Trophoblast cell (in vitro differentiated cells and primary cell): ENCODE measurements around the gene DIO1.
A peak's percentile ranks its signal among the peaks of the same experiment; 100 is the strongest.

Experiments used
- DNase-seq, 2 donors: peaks; one replicate each; pipeline ENCODE4 v3.0.0-alpha.2; 2016
- H2AFZ ChIP-seq: 2 replicates; pipeline ENCODE4 v1.6.1; 2013; ENCODE audit warnings: low read length, moderate library complexity, mild to moderate bottlenecking; ENCODE audit not compliant: insufficient read depth, poor library complexity
- H2AK5ac ChIP-seq: 2 replicates; pipeline ENCODE4 v1.6.1; 2013; ENCODE audit warnings: mild to moderate bottlenecking, low read length
- H2BK120ac ChIP-seq: 2 replicates; pipeline ENCODE4 v1.6.1; 2013; ENCODE audit warnings: low read length, mild to moderate bottlenecking, moderate library complexity; ENCODE audit not compliant: insufficient read depth, poor library complexity
- H2BK12ac ChIP-seq: 2 replicates; pipeline ENCODE4 v1.6.1; 2013; ENCODE audit warnings: mild to moderate bottlenecking, low read length, moderate library complexity
- H2BK5ac ChIP-seq: 2 replicates; pipeline ENCODE4 v1.6.1; 2013; ENCODE audit warnings: low read length, low read depth, moderate library complexity, mild to moderate bottlenecking; ENCODE audit not compliant: poor library complexity
- H3K14ac ChIP-seq: 2 replicates; pipeline ENCODE4 v1.6.1; 2013; ENCODE audit warnings: mild to moderate bottlenecking, low read length
- H3K18ac ChIP-seq: 2 replicates; pipeline ENCODE4 v1.6.1; 2013; ENCODE audit warnings: mild to moderate bottlenecking, low read length
- H3K23ac ChIP-seq: 2 replicates; pipeline ENCODE4 v1.6.1; 2013; ENCODE audit warnings: low read length
- H3K27ac ChIP-seq: 2 replicates; pipeline ENCODE4 v1.5.1; 2013; ENCODE audit warnings: low read depth, mild to moderate bottlenecking, inconsistent platforms, low read length, moderate library complexity
- H3K27me3 ChIP-seq: 2 replicates; pipeline ENCODE4 v1.6.1; 2013; ENCODE audit warnings: inconsistent platforms, mild to moderate bottlenecking, low read length, moderate library complexity; ENCODE audit not compliant: insufficient read depth
- H3K36me3 ChIP-seq, 2 experiments: 1 replicate in 1 of 2; 2 replicates in 1 of 2; pipeline ENCODE4 v1.6.1; 2013; ENCODE audit warnings: low read length in 2 of 2, mild to moderate bottlenecking in 2 of 2, moderate library complexity in 1 of 2; ENCODE audit not compliant: insufficient read depth in 2 of 2, control insufficient read depth in 1 of 2
- H3K4ac ChIP-seq: 2 replicates; pipeline ENCODE4 v1.6.1; 2013; ENCODE audit warnings: low read depth, mild to moderate bottlenecking, low read length, moderate library complexity
- H3K4me1 ChIP-seq, 2 experiments: 1 replicate in 1 of 2; 2 replicates in 1 of 2; pipeline ENCODE4 v1.6.1; 2013; ENCODE audit warnings: low read length in 2 of 2, mild to moderate bottlenecking in 2 of 2, moderate library complexity in 1 of 2; ENCODE audit not compliant: insufficient read depth in 2 of 2, control insufficient read depth in 1 of 2
- H3K4me2 ChIP-seq: 2 replicates; pipeline ENCODE4 v1.6.1; 2013; ENCODE audit warnings: inconsistent platforms, mild to moderate bottlenecking, low read length, moderate library complexity
- H3K4me3 ChIP-seq: 2 replicates; pipeline ENCODE4 v1.5.1; 2013; ENCODE audit warnings: mild to moderate bottlenecking, low read depth, low read length, inconsistent platforms
- H3K79me1 ChIP-seq: one replicate; pipeline ENCODE4 v1.6.1; 2013; ENCODE audit warnings: low read length
- H3K79me2 ChIP-seq: 2 replicates; pipeline ENCODE4 v1.6.1; 2013; ENCODE audit warnings: low read length, mild to moderate bottlenecking; ENCODE audit not compliant: control insufficient read depth, insufficient read depth, poor library complexity
- H3K9ac ChIP-seq: 2 replicates; pipeline ENCODE4 v1.6.1; 2013; ENCODE audit warnings: mild to moderate bottlenecking, low read length
- H3K9me3 ChIP-seq: 2 replicates; pipeline ENCODE4 v1.6.1; 2013; ENCODE audit warnings: low read depth, mild to moderate bottlenecking, control low read depth, inconsistent platforms, low read length; ENCODE audit not compliant: insufficient read depth
- H4K12ac ChIP-seq: 2 replicates; pipeline ENCODE4 v1.6.1; 2013; ENCODE audit warnings: low read depth, mild to moderate bottlenecking, low read length, moderate library complexity
- H4K8ac ChIP-seq: 2 replicates; pipeline ENCODE4 v1.6.1; 2013; ENCODE audit warnings: low read depth, mild to moderate bottlenecking, low read length, moderate library complexity
- H4K91ac ChIP-seq: one replicate; pipeline ENCODE4 v1.6.1; 2013; ENCODE audit warnings: low read depth, mild to moderate bottlenecking, low read length, moderate library complexity
- WGBS: extraction: QIAGEN DNeasy Blood & Tissue Kit; methylation state at CpG from one replicate; pipeline ENCODE4 v1.1.7; 2013; ENCODE audit warnings: missing lambda C conversion rate; ENCODE audit not compliant: insufficient read length, insufficient coverage; ENCODE audit errors: extremely low coverage; 5-methylcytosine and 5-hydroxymethylcytosine counted together

The DIO1 gene

GRCh38 chr1:53919675-53920066 is 25.7 kb downstream of the DIO1 start:
- no peak overlapping the region for H3K9ac ChIP-seq
- H3K18ac ChIP-seq, result no peak overlapping the region
- WGBS, result no CpG with 5 or more reads among the region's 3 CpGs
- H3K4me3 ChIP-seq, result no peak overlapping the region
- no peak overlapping the region for H2AK5ac ChIP-seq
- no peaks in the 10 kb centered on the region for H3K9me3 ChIP-seq
- H3K79me2 ChIP-seq, result no peaks in the 10 kb centered on the region
- no peak overlapping the region for H3K14ac ChIP-seq
- H2BK120ac ChIP-seq, result no peak overlapping the region
- H3K23ac ChIP-seq, result no peak overlapping the region
- H2BK5ac ChIP-seq, result no peak overlapping the region
- H3K79me1 ChIP-seq, result no peaks in the 10 kb centered on the region
- H4K91ac ChIP-seq, result no peak overlapping the region
- H3K4me1 ChIP-seq, result no peaks in the 10 kb centered on the region
- H2AFZ ChIP-seq, result no peak overlapping the region
- no peak overlapping the region for H4K8ac ChIP-seq
- no peak for DNase-seq
- peaks cover 2 to 7% of the 10 kb centered on the region in 2 experiments for H3K36me3 ChIP-seq
- no peak overlapping the region for H2BK12ac ChIP-seq
- no peak overlapping the region for H3K27ac ChIP-seq
- H3K4me2 ChIP-seq, result no peak overlapping the region
- H3K4ac ChIP-seq, result no peak overlapping the region
- no peaks in the 10 kb centered on the region for H3K27me3 ChIP-seq
- no peak overlapping the region for H4K12ac ChIP-seq

- H3K9me3 ChIP-seq, result peaks cover 2% of the 10 kb centered on the region
- no peak overlapping the region for H2BK120ac ChIP-seq
- no peak overlapping the region for H2AFZ ChIP-seq
- no peaks in the 10 kb centered on the region for H3K79me2 ChIP-seq
- H3K4me2 ChIP-seq, result no peak overlapping the region
- no peak overlapping the region for H2BK12ac ChIP-seq
- no peak overlapping the region for H2BK5ac ChIP-seq
- H3K36me3 ChIP-seq, result peaks cover 3 to 6% of the 10 kb centered on the region in 2 experiments
- H3K79me1 ChIP-seq, result no peaks in the 10 kb centered on the region
- H4K12ac ChIP-seq, result no peak overlapping the region
- no peaks in the 10 kb centered on the region for H3K4me1 ChIP-seq
- H3K27me3 ChIP-seq, result no peaks in the 10 kb centered on the region
- WGBS, result no CpG with 5 or more reads among the region's 2 CpGs
- H3K9ac ChIP-seq, result no peak overlapping the region
- no peak overlapping the region for H3K4ac ChIP-seq
- H4K8ac ChIP-seq, result no peak overlapping the region
- no peak overlapping the region for H2AK5ac ChIP-seq
- H4K91ac ChIP-seq, result no peak overlapping the region
- DNase-seq, result no peak
- no peak overlapping the region for H3K14ac ChIP-seq
- no peak overlapping the region for H3K27ac ChIP-seq
- H3K18ac ChIP-seq, result no peak overlapping the region
- no peak overlapping the region for H3K4me3 ChIP-seq
- H3K23ac ChIP-seq, result no peak overlapping the region
These were observed 33.4 kb downstream of the DIO1 start for GRCh38 chr1:53927376-53927881.

- no peaks in the 10 kb centered on the region for H3K4me1 ChIP-seq
- H3K9ac ChIP-seq, result no peak overlapping the region
- H3K27me3 ChIP-seq, result no peaks in the 10 kb centered on the region
- no peak overlapping the region for H3K23ac ChIP-seq
- no peaks in the 10 kb centered on the region for H3K79me1 ChIP-seq
- no peak overlapping the region for H3K18ac ChIP-seq
- no peaks in the 10 kb centered on the region for H3K79me2 ChIP-seq
- no peak overlapping the region for H2BK5ac ChIP-seq
- H3K36me3 ChIP-seq, result peaks cover 5 to 9% of the 10 kb centered on the region in 2 experiments
- no peak overlapping the region for H3K4me3 ChIP-seq
- H3K9me3 ChIP-seq, result peaks cover 5% of the 10 kb centered on the region
- no peak overlapping the region for H2BK12ac ChIP-seq
- no peak overlapping the region for H4K12ac ChIP-seq
- WGBS, result no CpG with 5 or more reads among the region's 2 CpGs
- H3K14ac ChIP-seq, result no peak overlapping the region
- no peak overlapping the region for H2BK120ac ChIP-seq
- H2AK5ac ChIP-seq, result no peak overlapping the region
- no peak overlapping the region for H4K8ac ChIP-seq
- no peak overlapping the region for H3K27ac ChIP-seq
- no peak overlapping the region for H4K91ac ChIP-seq
- H2AFZ ChIP-seq, result no peak overlapping the region
- H3K4ac ChIP-seq, result no peak overlapping the region
- H3K4me2 ChIP-seq, result no peak overlapping the region
- DNase-seq, result no peak
These were observed 35.4 kb downstream of the DIO1 start for GRCh38 chr1:53929246-53929960.

- Histone ChIP-seq H3K14ac (no peak overlapping the region), H3K4me1 (no peaks in the 10 kb centered on the region), H3K4me3 (no peak overlapping the region), H3K23ac (no peak overlapping the region), H3K9me3 (peaks cover 11% of the 10 kb centered on the region), H3K79me2 (no peaks in the 10 kb centered on the region), H3K4ac (no peak overlapping the region), H2AFZ (no peak overlapping the region), H3K18ac (no peak overlapping the region), H3K27me3 (no peaks in the 10 kb centered on the region), H2BK12ac (no peak overlapping the region), H2AK5ac (no peak overlapping the region), H3K36me3 (peaks cover 5 to 13% of the 10 kb centered on the region in 2 experiments), H2BK5ac (no peak overlapping the region), H4K12ac (no peak overlapping the region), H4K91ac (no peak overlapping the region), H3K9ac (no peak overlapping the region), H3K27ac (no peak overlapping the region), H2BK120ac (no peak overlapping the region), H3K79me1 (no peaks in the 10 kb centered on the region), H4K8ac (no peak overlapping the region), H3K4me2 (no peak overlapping the region)
- WGBS, result no CpG with 5 or more reads among the region's 3 CpGs
- DNase-seq, result peak in 1 of 2 donors; percentile 28
These were observed 36.9 kb downstream of the DIO1 start for GRCh38 chr1:53930932-53931331.
